Muscle layer of colon (tissue), 2 donors: ENCODE measurements around the gene EVI5.

Experiments
- H3K27ac ChIP-seq: one replicate; pipeline ENCODE4 v1.7.0; 2013; ENCODE audit warnings: low read depth, mild to moderate bottlenecking, low read length, moderate library complexity
- H3K27me3 ChIP-seq, 2 donors: one replicate each; pipeline ENCODE4 v1.7.0; 2013; ENCODE audit warnings: low read length in 2 of 2, mild to moderate bottlenecking in 2 of 2; ENCODE audit not compliant: insufficient read depth in 2 of 2, control insufficient read depth in 1 of 2
- H3K36me3 ChIP-seq: one replicate; pipeline ENCODE4 v1.7.0; 2013; ENCODE audit warnings: mild to moderate bottlenecking, low read length; ENCODE audit not compliant: insufficient read depth
- H3K4me1 ChIP-seq: one replicate; pipeline ENCODE4 v1.7.0; 2013; ENCODE audit warnings: mild to moderate bottlenecking, low read length; ENCODE audit not compliant: insufficient read depth
- H3K4me3 ChIP-seq, 2 donors: one replicate each; pipeline ENCODE4 v1.7.0; 2013; ENCODE audit warnings: low read length in 2 of 2, low read depth in 1 of 2, mild to moderate bottlenecking in 1 of 2, moderate library complexity in 1 of 2
- H3K9ac ChIP-seq: one replicate; pipeline ENCODE4 v1.7.0; 2013; ENCODE audit warnings: low read length
- H3K9me3 ChIP-seq: one replicate; pipeline ENCODE4 v1.7.0; 2013; ENCODE audit warnings: mild to moderate bottlenecking, low read length
- donor health status: abdominal sarcoma.
- donor health status: Adenocarcinoma of cecum.

EVI5 gene

GRCh38 chr1:92817986-92818764 lies 33.3 kb upstream of the EVI5 start:
- no peaks in the 10 kb centered on the region for H3K9me3 ChIP-seq
- H3K27me3 ChIP-seq, result no peaks in the 10 kb centered on the region
- H3K9ac ChIP-seq, result no peak overlapping the region
- H3K4me3 ChIP-seq, result no peak overlapping the region
- no peak overlapping the region for H3K27ac ChIP-seq
- no peaks in the 10 kb centered on the region for H3K4me1 ChIP-seq
- no peaks in the 10 kb centered on the region for H3K36me3 ChIP-seq

- no peak overlapping the region for H3K9ac ChIP-seq
Measured at GRCh38 chr1:92817137-92817697, 32.3 kb upstream of the EVI5 start.

GRCh38 chr1:92816732-92817131 lies 31.8 kb upstream of the EVI5 start:
- Histone ChIP-seq H3K4me1 (no peaks in the 10 kb centered on the region), H3K4me3 (no peak overlapping the region), H3K36me3 (no peaks in the 10 kb centered on the region), H3K9ac (no peak overlapping the region), H3K27me3 (no peaks in the 10 kb centered on the region), H3K27ac (no peak overlapping the region), H3K9me3 (no peaks in the 10 kb centered on the region)

More at GRCh38 chr1:92817137-92817697, 32.3 kb upstream of the EVI5 start:
- Histone ChIP-seq H3K4me1 (no peaks in the 10 kb centered on the region), H3K36me3 (no peaks in the 10 kb centered on the region), H3K9me3 (no peaks in the 10 kb centered on the region), H3K4me3 (no peak overlapping the region), H3K27ac (no peak overlapping the region), H3K27me3 (no peaks in the 10 kb centered on the region)

- Histone ChIP-seq H3K9ac (no peak overlapping the region), H3K27ac (no peak overlapping the region), H3K4me3 (no peak overlapping the region), H3K4me1 (no peaks in the 10 kb centered on the region), H3K27me3 (no peaks in the 10 kb centered on the region), H3K9me3 (no peaks in the 10 kb centered on the region), H3K36me3 (no peaks in the 10 kb centered on the region)
Measured at GRCh38 chr1:92808381-92808780, 23.5 kb upstream of the EVI5 start.

GRCh38 chr1:92805216-92805615 lies 20.3 kb upstream of the EVI5 start:
- no peaks in the 10 kb centered on the region for H3K27me3 ChIP-seq
- no peaks in the 10 kb centered on the region for H3K4me1 ChIP-seq
- H3K36me3 ChIP-seq, result no peaks in the 10 kb centered on the region
- H3K4me3 ChIP-seq, result no peak overlapping the region
- no peak overlapping the region for H3K27ac ChIP-seq
- H3K9me3 ChIP-seq, result no peaks in the 10 kb centered on the region
- H3K9ac ChIP-seq, result no peak overlapping the region

GRCh38 chr1:92804721-92805201 lies 19.9 kb upstream of the EVI5 start:
- Histone ChIP-seq H3K4me3 (no peak overlapping the region), H3K9me3 (no peaks in the 10 kb centered on the region), H3K4me1 (no peaks in the 10 kb centered on the region), H3K36me3 (no peaks in the 10 kb centered on the region), H3K9ac (no peak overlapping the region), H3K27ac (no peak overlapping the region), H3K27me3 (no peaks in the 10 kb centered on the region)

GRCh38 chr1:92803140-92803887 lies 18.4 kb upstream of the EVI5 start:
- Histone ChIP-seq H3K27ac (no peak overlapping the region), H3K4me1 (no peaks in the 10 kb centered on the region), H3K27me3 (no peaks in the 10 kb centered on the region), H3K9ac (no peak overlapping the region), H3K9me3 (no peaks in the 10 kb centered on the region), H3K4me3 (no peak overlapping the region), H3K36me3 (no peaks in the 10 kb centered on the region)

GRCh38 chr1:92797961-92798360 lies 13.1 kb upstream of the EVI5 start:
- H3K27ac ChIP-seq, result no peak overlapping the region
- H3K36me3 ChIP-seq, result no peaks in the 10 kb centered on the region

GRCh38 chr1:92797297-92797696 lies 12.4 kb upstream of the EVI5 start:
- H3K27me3 ChIP-seq, result no peaks in the 10 kb centered on the region
- no peak overlapping the region for H3K4me3 ChIP-seq
- no peaks in the 10 kb centered on the region for H3K9me3 ChIP-seq
- no peak overlapping the region for H3K27ac ChIP-seq
- H3K4me1 ChIP-seq, result no peaks in the 10 kb centered on the region
- no peaks in the 10 kb centered on the region for H3K36me3 ChIP-seq
- no peak overlapping the region for H3K9ac ChIP-seq

More at GRCh38 chr1:92797961-92798360, 13.1 kb upstream of the EVI5 start:
- Histone ChIP-seq H3K4me1 (no peaks in the 10 kb centered on the region), H3K4me3 (no peak overlapping the region), H3K27me3 (no peaks in the 10 kb centered on the region), H3K9ac (no peak overlapping the region), H3K9me3 (no peaks in the 10 kb centered on the region)

GRCh38 chr1:92795166-92795565 lies 10.3 kb upstream of the EVI5 start:
- no peaks in the 10 kb centered on the region for H3K36me3 ChIP-seq
- H3K9ac ChIP-seq, result no peak overlapping the region
- H3K4me3 ChIP-seq, result no peak overlapping the region
- H3K27ac ChIP-seq, result no peak overlapping the region
- H3K9me3 ChIP-seq, result no peaks in the 10 kb centered on the region
- no peaks in the 10 kb centered on the region for H3K27me3 ChIP-seq
- no peaks in the 10 kb centered on the region for H3K4me1 ChIP-seq

GRCh38 chr1:92792340-92792782 lies 7.5 kb upstream of the EVI5 start:
- H3K27me3 ChIP-seq, result no peaks in the 10 kb centered on the region
- no peak overlapping the region for H3K9ac ChIP-seq
- no peak overlapping the region for H3K4me3 ChIP-seq
- no peaks in the 10 kb centered on the region for H3K36me3 ChIP-seq
- no peak overlapping the region for H3K27ac ChIP-seq
- H3K9me3 ChIP-seq, result no peaks in the 10 kb centered on the region
- H3K4me1 ChIP-seq, result no peaks in the 10 kb centered on the region
